K562 (cell line): ENCODE measurements around the gene OBSCN. TPM values are rescaled to one million over a fixed set of nuclear protein-coding genes. Genes with fewer than 3 reads are reported as not detected.
A peak's percentile ranks its signal among the peaks of the same experiment; 100 is the strongest.

Experiments
- BRF1 ChIP-seq: IDR thresholded peaks from 3 replicates; pipeline ENCODE4 v1.6.1; 2011; ENCODE audit warnings: borderline replicate concordance, mild to moderate bottlenecking; ENCODE audit not compliant: insufficient read length; ENCODE audit errors: extremely low read depth
- CBX1 ChIP-seq: sonication (generic); IDR thresholded peaks from 2 replicates; pipeline ENCODE4 v1.6.1; 2016; ENCODE audit warnings: antibody characterized with exemption, low read depth, mild to moderate bottlenecking
- CEBPB ChIP-seq: fragments of 450-650 bp; IDR thresholded peaks from 2 replicates; pipeline ENCODE4 v1.6.1; 2016; ENCODE audit warnings: missing genetic modification characterization, missing compliant biosample characterization
- L3MBTL2 ChIP-seq: fragments of 450-650 bp; IDR thresholded peaks from 2 replicates; pipeline ENCODE4 v1.6.1; 2016; ENCODE audit warnings: mild to moderate bottlenecking, moderate library complexity
- MAZ ChIP-seq, 2 experiments: fragments of 450-650 bp in 1 of 2; sonication (generic) in 1 of 2; formaldehyde crosslinking; IDR thresholded peaks in 1 of 2; conservative IDR thresholded peaks in 1 of 2; 2 replicates each; pipeline versions ENCODE4 v1.4.0 to v1.5.0; 2020; ENCODE audit warnings: mild to moderate bottlenecking in 1 of 2, missing genetic modification reagents in 1 of 2
- NFIC ChIP-seq: fragments of 450-650 bp; IDR thresholded peaks from 2 replicates; pipeline ENCODE4 v1.6.1; 2017; ENCODE audit warnings: mild to moderate bottlenecking, inconsistent platforms
- NR2C2 ChIP-seq, 2 experiments: fragments of 200-800 bp in 1 of 2; sonication (Bioruptor generic) in 1 of 2; sonication (generic) in 1 of 2; formaldehyde crosslinking in 1 of 2; IDR thresholded peaks; 2 replicates each; pipeline versions ENCODE4 v1.6.1 to v1.8.0; 2016 to 2022; ENCODE audit warnings: mild to moderate bottlenecking in 1 of 2, missing compliant biosample characterization in 1 of 2, missing genetic modification characterization in 1 of 2, missing genetic modification reagents in 1 of 2
- POLR2A ChIP-seq: fragments of 450-650 bp; conservative IDR thresholded peaks from 2 replicates; pipeline ENCODE4 v1.6.1; 2016
- SMARCA4 ChIP-seq: fragments of 450-650 bp; IDR thresholded peaks from 2 replicates; pipeline ENCODE4 v1.6.1; 2016
- SRSF9 ChIP-seq: fragments of 200-400 bp; formaldehyde crosslinking; IDR thresholded peaks from 2 replicates; pipeline ENCODE4 v1.6.1; 2017; ENCODE audit warnings: low read depth, low read length, borderline replicate concordance
- TAF15 ChIP-seq: fragments of 200-400 bp; formaldehyde crosslinking; IDR thresholded peaks from 2 replicates; pipeline ENCODE4 v1.6.1; 2017; ENCODE audit warnings: mild to moderate bottlenecking, low read depth, low read length, moderate library complexity
- TCF7 ChIP-seq: sonication (generic); IDR thresholded peaks from 2 replicates; pipeline ENCODE4 v1.6.1; 2016; ENCODE audit warnings: antibody characterized with exemption, borderline replicate concordance
- TRIM24 ChIP-seq, 2 experiments: fragments of 450-650 bp; IDR thresholded peaks; 2 replicates each; pipeline ENCODE4 v1.6.1; 2016
- ZFX ChIP-seq: sonication (generic); formaldehyde crosslinking; IDR thresholded peaks from 2 replicates; pipeline ENCODE4 v1.8.0; 2022; ENCODE audit warnings: mild to moderate bottlenecking, missing genetic modification reagents, moderate library complexity
- ZNF766 ChIP-seq: fragments of 200-800 bp; sonication (Bioruptor generic); conservative IDR thresholded peaks from 2 replicates; pipeline ENCODE4 v1.6.1; 2016; ENCODE audit warnings: missing genetic modification characterization, missing compliant biosample characterization
- polyA plus RNA-seq, 8 experiments: library from polyadenylated mRNA; depleted of rRNA in 4 of 8; stranded (reverse) in 5 of 8; unstranded in 3 of 8; fragments of >200 nt; fragmentation: Nextera tagmentation in 2 of 8; fragmentation: Illumina TruSeq in 1 of 8; extraction: Ambion mirVana in 2 of 8; extraction: Trizol in 1 of 8; gene quantifications; 2 replicates each; pipeline versions ENCODE4 v1.2.1 to v1.2.3, GENCODE V29; 2011 to 2014; ENCODE audit warnings: inconsistent platforms in 1 of 8, missing spikeins in 1 of 8
- total RNA-seq, 7 experiments: library from RNA; depleted of rRNA in 6 of 7; stranded (reverse); fragments of >200 nt in 6 of 7; fragmentation: Illumina TruSeq in 2 of 7; extraction: Trizol in 2 of 7; gene quantifications; 2 replicates each; pipeline versions ENCODE4 v1.2.1 to v1.2.3, GENCODE V29; 2011 to 2021; ENCODE audit warnings: low replicate concordance in 1 of 7
- TF ChIP-seq, protein P1 (sequence below), 2 experiments: fragments of 150-350 bp in 1 of 2; IDR thresholded peaks; 2 replicates each; pipeline ENCODE4 v1.6.1; 2012 to 2016; ENCODE audit warnings: low read depth in 2 of 2, low read length in 2 of 2, mild to moderate bottlenecking in 1 of 2, moderate library complexity in 1 of 2
- TF ChIP-seq, protein P2 (sequence below): fragments of 450-650 bp; IDR thresholded peaks from 2 replicates; pipeline ENCODE4 v1.6.1; 2014; ENCODE audit warnings: low read depth, mild to moderate bottlenecking, moderate library complexity, borderline replicate concordance
- TF ChIP-seq, protein P3 (sequence below), 2 experiments: fragments of 450-650 bp in 1 of 2; sonication (generic) in 1 of 2; formaldehyde crosslinking in 1 of 2; IDR thresholded peaks in 1 of 2; conservative IDR thresholded peaks in 1 of 2; 2 replicates each; pipeline versions ENCODE4 v1.6.1 to v1.8.1; 2016 to 2023; ENCODE audit warnings: mild to moderate bottlenecking in 2 of 2, moderate library complexity in 2 of 2, inconsistent platforms in 1 of 2, missing genetic modification reagents in 1 of 2
- TF ChIP-seq, protein P4 (sequence below), 3 experiments: fragments of 200-800 bp in 1 of 3; sonication (Bioruptor generic) in 1 of 3; sonication (generic) in 1 of 3; formaldehyde crosslinking in 1 of 3; IDR thresholded peaks; 2 replicates each; pipeline versions ENCODE4 v1.6.1 to v1.8.0; 2016 to 2022; ENCODE audit warnings: mild to moderate bottlenecking in 2 of 3, missing compliant biosample characterization in 2 of 3, missing genetic modification characterization in 2 of 3, missing genetic modification reagents in 1 of 3

OBSCN gene
- total and polyA plus RNA-seq, 9 of the 15 experiments (the other 6 are each of a cell fraction or from before 2014, with no cell fraction given): 0.18 to 19.7 (median 3.6) TPM

DNA sequence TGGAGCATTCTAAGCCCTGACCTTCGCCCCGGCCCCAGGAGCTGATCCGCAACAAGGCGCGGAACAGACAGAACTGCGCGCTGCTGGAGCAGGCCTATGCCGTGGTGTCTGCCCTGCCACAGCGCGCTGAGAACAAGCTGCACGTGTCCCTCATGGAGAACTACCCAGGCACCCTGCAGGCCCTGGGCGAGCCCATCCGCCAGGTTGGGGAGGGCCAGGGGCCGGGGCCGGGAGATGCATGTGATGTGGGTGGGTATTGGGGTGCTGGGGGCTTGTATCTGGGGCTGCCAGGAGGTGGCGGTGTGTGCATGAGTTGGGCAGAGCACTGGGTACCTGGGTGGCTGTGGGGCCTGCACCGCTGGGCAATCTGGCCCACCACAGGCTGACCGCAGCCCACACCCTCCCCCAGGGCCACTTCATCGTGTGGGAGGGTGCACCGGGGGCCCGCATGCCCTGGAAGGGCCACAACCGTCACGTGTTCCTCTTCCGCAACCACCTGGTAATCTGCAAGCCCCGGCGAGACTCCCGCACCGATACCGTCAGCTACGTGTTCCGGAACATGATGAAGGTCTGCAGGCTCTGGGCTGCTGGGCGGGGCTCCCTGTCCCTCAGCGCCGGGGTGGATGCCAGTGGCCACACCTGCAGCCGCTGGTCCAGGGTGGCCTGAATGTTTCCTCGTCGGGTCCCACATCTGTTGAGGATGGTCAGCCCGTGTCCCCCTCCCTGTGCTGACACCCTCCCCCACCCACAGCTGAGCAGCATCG, 133.0 kb downstream of the OBSCN start (continued):
- TF ChIP-seq, protein P1, sequence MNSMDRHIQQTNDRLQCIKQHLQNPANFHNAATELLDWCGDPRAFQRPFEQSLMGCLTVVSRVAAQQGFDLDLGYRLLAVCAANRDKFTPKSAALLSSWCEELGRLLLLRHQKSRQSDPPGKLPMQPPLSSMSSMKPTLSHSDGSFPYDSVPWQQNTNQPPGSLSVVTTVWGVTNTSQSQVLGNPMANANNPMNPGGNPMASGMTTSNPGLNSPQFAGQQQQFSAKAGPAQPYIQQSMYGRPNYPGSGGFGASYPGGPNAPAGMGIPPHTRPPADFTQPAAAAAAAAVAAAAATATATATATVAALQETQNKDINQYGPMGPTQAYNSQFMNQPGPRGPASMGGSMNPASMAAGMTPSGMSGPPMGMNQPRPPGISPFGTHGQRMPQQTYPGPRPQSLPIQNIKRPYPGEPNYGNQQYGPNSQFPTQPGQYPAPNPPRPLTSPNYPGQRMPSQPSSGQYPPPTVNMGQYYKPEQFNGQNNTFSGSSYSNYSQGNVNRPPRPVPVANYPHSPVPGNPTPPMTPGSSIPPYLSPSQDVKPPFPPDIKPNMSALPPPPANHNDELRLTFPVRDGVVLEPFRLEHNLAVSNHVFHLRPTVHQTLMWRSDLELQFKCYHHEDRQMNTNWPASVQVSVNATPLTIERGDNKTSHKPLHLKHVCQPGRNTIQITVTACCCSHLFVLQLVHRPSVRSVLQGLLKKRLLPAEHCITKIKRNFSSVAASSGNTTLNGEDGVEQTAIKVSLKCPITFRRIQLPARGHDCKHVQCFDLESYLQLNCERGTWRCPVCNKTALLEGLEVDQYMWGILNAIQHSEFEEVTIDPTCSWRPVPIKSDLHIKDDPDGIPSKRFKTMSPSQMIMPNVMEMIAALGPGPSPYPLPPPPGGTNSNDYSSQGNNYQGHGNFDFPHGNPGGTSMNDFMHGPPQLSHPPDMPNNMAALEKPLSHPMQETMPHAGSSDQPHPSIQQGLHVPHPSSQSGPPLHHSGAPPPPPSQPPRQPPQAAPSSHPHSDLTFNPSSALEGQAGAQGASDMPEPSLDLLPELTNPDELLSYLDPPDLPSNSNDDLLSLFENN (IDR thresholded peaks at IDR 0.05; ENCODE audit: low read depth in 2 of 2, low read length in 2 of 2): peak in 1 of 2 experiments; percentile 60; a peak in 1 of 4 replicates
- peak in 1 of 2 experiments; percentile 73; a peak in 2 of 4 replicates for TF ChIP-seq TRIM24 (IDR thresholded peaks at IDR 0.05)
- TF ChIP-seq, protein P2, sequence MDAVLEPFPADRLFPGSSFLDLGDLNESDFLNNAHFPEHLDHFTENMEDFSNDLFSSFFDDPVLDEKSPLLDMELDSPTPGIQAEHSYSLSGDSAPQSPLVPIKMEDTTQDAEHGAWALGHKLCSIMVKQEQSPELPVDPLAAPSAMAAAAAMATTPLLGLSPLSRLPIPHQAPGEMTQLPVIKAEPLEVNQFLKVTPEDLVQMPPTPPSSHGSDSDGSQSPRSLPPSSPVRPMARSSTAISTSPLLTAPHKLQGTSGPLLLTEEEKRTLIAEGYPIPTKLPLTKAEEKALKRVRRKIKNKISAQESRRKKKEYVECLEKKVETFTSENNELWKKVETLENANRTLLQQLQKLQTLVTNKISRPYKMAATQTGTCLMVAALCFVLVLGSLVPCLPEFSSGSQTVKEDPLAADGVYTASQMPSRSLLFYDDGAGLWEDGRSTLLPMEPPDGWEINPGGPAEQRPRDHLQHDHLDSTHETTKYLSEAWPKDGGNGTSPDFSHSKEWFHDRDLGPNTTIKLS: peak; percentile 69; the same call in 1 of the 2 replicates
- TF ChIP-seq SMARCA4: peak; percentile 43; the same call in 1 of the 2 replicates
- TF ChIP-seq NFIC: no peak
- TF ChIP-seq POLR2A: no peak
- no peak for TF ChIP-seq SRSF9
- no peak for TF ChIP-seq BRF1
- peak; percentile 88 for TF ChIP-seq CEBPB (tag)
- peak; percentile 89 to 90 for TF ChIP-seq MAZ (CRISPR knock-in tag; conservative IDR thresholded peaks at IDR 0.05 in 1 of 2, IDR thresholded peaks at IDR 0.05 in 1 of 2)
- TF ChIP-seq, protein P3, sequence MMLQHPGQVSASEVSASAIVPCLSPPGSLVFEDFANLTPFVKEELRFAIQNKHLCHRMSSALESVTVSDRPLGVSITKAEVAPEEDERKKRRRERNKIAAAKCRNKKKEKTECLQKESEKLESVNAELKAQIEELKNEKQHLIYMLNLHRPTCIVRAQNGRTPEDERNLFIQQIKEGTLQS (IDR thresholded peaks at IDR 0.05): peak; percentile 71
- TF ChIP-seq, protein P3 (CRISPR knock-in tag; conservative IDR thresholded peaks at IDR 0.05): no peak
- no peak for TF ChIP-seq NR2C2 (CRISPR knock-in tag; IDR thresholded peaks at IDR 0.05)
- 0 out of 2 replicates have a peak, but pooled peaks have one; percentile 33 for TF ChIP-seq NR2C2 (tag; IDR thresholded peaks at IDR 0.05)
- 0 out of 2 replicates have a peak, but pooled peaks have one; percentile 45 for TF ChIP-seq CBX1
- TF ChIP-seq ZFX (CRISPR knock-in tag): peak; percentile 57
- no peak for TF ChIP-seq ZNF766 (CRISPR knock-in tag)
- TF ChIP-seq TCF7: 0 out of 2 replicates have a peak, but pooled peaks have one; percentile 22
- TF ChIP-seq, protein P4, sequence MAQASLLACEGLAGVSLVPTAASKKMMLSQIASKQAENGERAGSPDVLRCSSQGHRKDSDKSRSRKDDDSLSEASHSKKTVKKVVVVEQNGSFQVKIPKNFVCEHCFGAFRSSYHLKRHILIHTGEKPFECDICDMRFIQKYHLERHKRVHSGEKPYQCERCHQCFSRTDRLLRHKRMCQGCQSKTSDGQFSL (CRISPR knock-in tag; IDR thresholded peaks at IDR 0.05): 0 out of 2 replicates have a peak, but pooled peaks have one; percentile 27
- TF ChIP-seq, protein P4 (tag; IDR thresholded peaks at IDR 0.05): peak in 1 of 2 experiments; percentile 19; a peak in 1 of 4 replicates
- TF ChIP-seq L3MBTL2: peak; percentile 96
- no peak for TF ChIP-seq TAF15
